Upper lobe of right lung (tissue), 1 donor: ENCODE measurements around the gene DNAJB4. TPM values are rescaled to one million over a fixed set of nuclear protein-coding genes. Genes with fewer than 3 reads are reported as not detected.

Source experiments
- ATAC-seq: fragments of 200-7000 bp; cut with Tn5 transposase; one replicate; pipeline ENCODE4 v1.9.1; 2020; ENCODE audit warnings: mild to moderate bottlenecking, moderate library complexity
- DNase-seq: peaks from one replicate; pipeline ENCODE4 v3.0.0-alpha.2; 2020
- H3K27ac ChIP-seq: fragments of 200-600 bp; one replicate; pipeline ENCODE4 v1.8.0; 2022
- H3K27me3 ChIP-seq: fragments of 200-600 bp; one replicate; pipeline ENCODE4 v1.8.0; 2022; ENCODE audit warnings: mild to moderate bottlenecking
- H3K36me3 ChIP-seq: fragments of 200-600 bp; one replicate; pipeline ENCODE4 v1.8.0; 2022
- H3K4me1 ChIP-seq: fragments of 200-600 bp; one replicate; pipeline ENCODE4 v1.8.0; 2022
- H3K4me3 ChIP-seq: fragments of 200-600 bp; one replicate; pipeline ENCODE4 v1.8.0; 2022; ENCODE audit warnings: mild to moderate bottlenecking
- H3K9me3 ChIP-seq: fragments of 200-600 bp; one replicate; pipeline ENCODE4 v1.8.0; 2022
- CTCF ChIP-seq: fragments of 200-600 bp; IDR thresholded peaks from one replicate; pipeline ENCODE4 v1.8.0; 2022; ENCODE audit warnings: antibody characterized with exemption
- intact Hi-C: fragments of 100-400 bp; cut with DNase I; formaldehyde crosslinking; loops from one replicate; pipeline ENCODE4 v1.11.0; 2022
- total RNA-seq: library from RNA; stranded (reverse); fragmentation: NEBNext Ultra II Directional; extraction: Animal tissue kit (Norgen Biotek cat#: 25700); gene quantifications from one replicate; pipeline ENCODE4 v1.2.1, GENCODE V29; 2021
- donor health status: DM: no; HTN: yes; CAD: no; lungs with severe emphysema.

DNAJB4 gene
- total RNA-seq, 1 donor from 2014 or later: 35.8 TPM

DNA sequence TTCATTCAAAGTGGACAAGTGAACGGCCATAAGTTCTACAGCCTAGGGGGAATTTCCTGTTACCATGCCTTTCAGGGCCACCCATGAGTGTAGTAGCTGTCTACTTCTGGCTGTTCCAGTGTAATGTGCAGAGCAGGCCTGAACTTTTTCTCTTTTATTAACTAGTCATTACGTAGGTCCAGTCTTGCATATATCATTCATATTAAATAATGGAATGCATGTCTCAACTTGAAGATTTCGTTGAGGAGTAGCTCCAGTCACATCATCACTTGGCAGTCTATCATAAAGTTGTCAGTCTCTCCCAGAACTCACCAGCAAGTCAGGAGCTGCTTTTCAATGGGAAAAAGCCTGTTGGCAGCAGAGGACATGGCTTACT is 29.0 kb downstream of the DNAJB4 start:
- DNase-seq (no peak), ATAC-seq (no peak)
- no peak overlapping the region for H3K27ac ChIP-seq
- intact Hi-C loops: no loop called here
- no peak for TF ChIP-seq CTCF
- H3K9me3 ChIP-seq: no peaks in the 10 kb centered on the region
- no peak overlapping the region for H3K4me3 ChIP-seq
- H3K4me1 ChIP-seq: no peaks in the 10 kb centered on the region
- H3K27me3 ChIP-seq: no peaks in the 10 kb centered on the region
- no peaks in the 10 kb centered on the region for H3K36me3 ChIP-seq

- H3K27ac ChIP-seq: no peak overlapping the region
- H3K36me3 ChIP-seq: no peaks in the 10 kb centered on the region
- no peaks in the 10 kb centered on the region for H3K4me1 ChIP-seq
- ATAC-seq (no peak), DNase-seq (no peak)
- no peak overlapping the region for H3K4me3 ChIP-seq
- no peaks in the 10 kb centered on the region for H3K27me3 ChIP-seq
- intact Hi-C loops: no loop called here
- TF ChIP-seq CTCF: no peak
- no peaks in the 10 kb centered on the region for H3K9me3 ChIP-seq
Measured at GRCh38 chr1:78035121-78035520, 30.4 kb downstream of the DNAJB4 start.

- DNase-seq: no peak
- Histone ChIP-seq H3K36me3 (no peaks in the 10 kb centered on the region), H3K27me3 (no peaks in the 10 kb centered on the region), H3K9me3 (no peaks in the 10 kb centered on the region), H3K4me3 (no peak overlapping the region), H3K4me1 (no peaks in the 10 kb centered on the region), H3K27ac (no peak overlapping the region)
- ATAC-seq: no peak
- intact Hi-C loops: no loop called here
- TF ChIP-seq CTCF: no peak
Measured at GRCh38 chr1:78036450-78036849, 31.7 kb downstream of the DNAJB4 start.

- no peak overlapping the region for H3K27ac ChIP-seq
- no peaks in the 10 kb centered on the region for H3K36me3 ChIP-seq
- DNase-seq (no peak), ATAC-seq (no peak)
- intact Hi-C loops: no loop called here
- no peaks in the 10 kb centered on the region for H3K4me1 ChIP-seq
- no peaks in the 10 kb centered on the region for H3K27me3 ChIP-seq
- no peak overlapping the region for H3K4me3 ChIP-seq
- H3K9me3 ChIP-seq: no peaks in the 10 kb centered on the region
- TF ChIP-seq CTCF: no peak
Measured at GRCh38 chr1:78038071-78038470, 33.3 kb downstream of the DNAJB4 start.

- H3K4me1 ChIP-seq: no peaks in the 10 kb centered on the region
- H3K36me3 ChIP-seq: no peaks in the 10 kb centered on the region
- no peak overlapping the region for H3K4me3 ChIP-seq
- no peak overlapping the region for H3K27ac ChIP-seq
- TF ChIP-seq CTCF: no peak
- ATAC-seq (no peak), DNase-seq (no peak)
- no peaks in the 10 kb centered on the region for H3K9me3 ChIP-seq
- H3K27me3 ChIP-seq: no peaks in the 10 kb centered on the region
- intact Hi-C loops: no loop called here
Measured at GRCh38 chr1:78038491-78038939, 33.8 kb downstream of the DNAJB4 start.

DNA sequence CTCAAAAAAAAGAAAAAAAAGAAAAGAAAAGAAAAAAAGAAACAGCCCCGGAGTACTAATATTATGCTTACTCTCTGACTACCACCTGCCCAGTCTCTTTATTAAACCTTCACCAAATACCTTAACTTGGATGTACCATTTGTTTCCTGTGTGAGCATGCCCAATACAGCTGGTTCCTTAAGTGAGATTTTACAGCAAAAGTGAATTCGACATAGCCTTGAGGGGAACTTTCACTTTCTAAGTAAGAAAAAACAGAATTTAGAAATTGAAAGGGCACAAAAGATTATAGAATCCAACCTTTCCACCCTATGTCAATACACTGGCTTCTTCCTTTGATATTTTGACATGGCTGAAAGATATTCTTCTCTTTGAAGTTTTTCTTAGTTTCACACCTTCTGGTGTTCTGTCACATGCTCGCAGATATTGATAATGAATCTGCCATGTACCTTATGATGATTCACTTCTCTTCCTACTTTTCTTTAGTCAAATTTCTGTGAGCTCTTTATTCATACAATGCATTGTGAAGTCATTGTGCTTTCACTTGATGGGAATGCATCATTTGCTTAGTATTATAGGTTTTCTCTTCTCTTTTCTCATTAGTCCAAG is 35.8 kb downstream of the DNAJB4 start:
- Histone ChIP-seq H3K4me3 (no peak overlapping the region), H3K27ac (no peak overlapping the region), H3K36me3 (no peaks in the 10 kb centered on the region), H3K4me1 (no peaks in the 10 kb centered on the region), H3K9me3 (no peaks in the 10 kb centered on the region), H3K27me3 (no peaks in the 10 kb centered on the region)
- ATAC-seq (no peak), DNase-seq (no peak)
- intact Hi-C loops: no loop called here
- no peak for TF ChIP-seq CTCF
